Measurements from ENCODE around the gene KMT2C. TPM values are rescaled to one million over a fixed set of nuclear protein-coding genes. Genes with fewer than 3 reads are reported as not detected.

The KMT2C gene
- total and polyA plus RNA-seq, 4 donors, result 5.8 to 123 (median 56.2) TPM

DNA sequence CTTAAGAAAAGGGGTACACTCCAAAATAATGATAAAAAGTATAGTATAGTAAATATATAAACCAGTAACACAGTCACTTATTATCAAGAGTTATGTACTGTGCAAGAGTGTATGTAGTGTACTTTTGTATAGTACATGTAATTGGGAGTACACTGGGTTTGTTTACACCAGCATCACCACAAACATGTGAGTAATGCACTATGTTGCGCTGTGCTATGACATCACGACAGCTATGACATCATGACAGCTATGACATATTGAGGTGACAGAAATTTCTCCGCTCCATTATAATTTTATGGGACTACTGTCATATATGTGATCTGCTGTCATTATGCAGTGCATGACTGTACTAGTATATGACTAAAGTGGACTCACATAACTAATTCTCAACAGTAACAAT is 84.6 kb downstream of the KMT2C start:
- intact Hi-C loops (cut with DNase I), result no loop called here
- Histone ChIP-seq H3K9me3 (ENCODE audit: control insufficient read depth, low read length) (no peaks in the 10 kb centered on the region), H3K27me3 (ENCODE audit: control insufficient read depth in 1 of 2, insufficient read depth in 2 of 2, low read length in 1 of 2) (no peaks in the 10 kb centered on the region), H3K4me1 (ENCODE audit: control insufficient read depth in 1 of 2, insufficient read depth in 2 of 2, low read length in 2 of 2) (peaks cover 0 to 2% of the 10 kb centered on the region in 2 donors), H3K4me3 (ENCODE audit: low read length in 2 of 2) (no peak overlapping the region), H3K36me3 (ENCODE audit: control insufficient read depth in 1 of 2, insufficient read depth in 2 of 2, low read length in 1 of 2) (peaks cover 2 to 5% of the 10 kb centered on the region in 2 donors), H3K27ac (ENCODE audit: low read depth in 1 of 2, low read length in 2 of 2) (no peak overlapping the region)
- DNase-seq (no peak), ATAC-seq (ENCODE audit: low FRiP score) (no peak)
- WGBS, 2 donors, result 98 to 99% methylated on average over 3 of the region's 3 CpGs

DNA sequence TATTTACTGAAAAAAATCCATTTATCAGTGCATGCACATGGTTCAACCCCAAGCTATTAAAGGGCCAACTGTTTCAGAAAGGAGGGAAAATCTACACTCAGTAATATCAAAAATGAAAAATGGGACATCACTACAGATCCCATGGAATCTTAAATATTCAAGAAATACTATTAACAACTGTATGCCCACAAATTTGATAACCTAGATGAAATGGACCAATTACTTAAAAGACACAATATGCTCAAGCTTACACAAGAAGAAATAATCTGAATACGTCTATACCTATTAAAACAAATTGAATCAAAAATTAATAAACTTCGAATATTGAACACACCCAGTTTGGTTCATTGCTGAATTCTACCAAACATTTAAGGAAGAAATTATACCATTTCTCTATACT is 87.9 kb downstream of the KMT2C start:
- no peaks in the 10 kb centered on the region for H3K27me3 ChIP-seq (ENCODE audit: control insufficient read depth in 1 of 2, insufficient read depth in 2 of 2, low read length in 1 of 2)
- DNase-seq (no peak), ATAC-seq (ENCODE audit: low FRiP score) (no peak)
- intact Hi-C loops (cut with DNase I), result loop anchor here (10.0 kb wide), 3 partner anchors 87 to 327 kb away; partner anchors contain the start of genes KMT2C (in 1 of the 2) and XRCC2 (in 1 of the 2)
- 98 to 100% methylated on average over 2 of the region's 2 CpGs for WGBS, 2 donors
- H3K36me3 ChIP-seq (ENCODE audit: control insufficient read depth in 1 of 2, insufficient read depth in 2 of 2, low read length in 1 of 2), result peaks cover 2 to 5% of the 10 kb centered on the region in 2 donors
- H3K27ac ChIP-seq (ENCODE audit: low read depth in 1 of 2, low read length in 2 of 2), result no peak overlapping the region
- no peak overlapping the region for H3K4me3 ChIP-seq (ENCODE audit: low read length in 2 of 2)
- H3K4me1 ChIP-seq (ENCODE audit: control insufficient read depth in 1 of 2, insufficient read depth in 2 of 2, low read length in 2 of 2), result no peaks in the 10 kb centered on the region
- H3K9me3 ChIP-seq (ENCODE audit: control insufficient read depth, low read length), result no peaks in the 10 kb centered on the region

DNA sequence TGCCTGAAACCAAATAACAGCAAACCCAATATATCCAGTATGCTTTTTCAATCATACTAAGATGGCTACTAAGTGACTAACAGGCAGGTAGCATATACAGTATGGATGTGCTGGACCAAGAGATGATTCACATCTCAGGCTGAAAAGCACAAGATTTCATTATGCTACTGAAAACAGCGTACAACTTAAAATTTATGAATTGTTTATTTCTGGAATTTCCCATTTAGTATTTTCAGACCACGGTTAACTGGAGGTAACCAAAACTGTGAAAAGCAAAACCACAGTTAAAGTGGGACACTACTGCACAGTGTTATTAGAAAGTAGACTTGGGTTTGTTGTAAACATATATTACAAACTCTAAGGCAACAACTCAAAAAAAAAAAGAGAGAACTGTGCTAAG is 91.5 kb downstream of the KMT2C start:
- intact Hi-C loops (cut with DNase I), result loop anchor here (10.0 kb wide), 3 partner anchors 91 to 331 kb away; partner anchors contain the start of genes KMT2C (in 1 of the 2) and XRCC2 (in 1 of the 2)
- 92% methylated on average over 2 of the region's 2 CpGs for WGBS, 2 donors

DNA sequence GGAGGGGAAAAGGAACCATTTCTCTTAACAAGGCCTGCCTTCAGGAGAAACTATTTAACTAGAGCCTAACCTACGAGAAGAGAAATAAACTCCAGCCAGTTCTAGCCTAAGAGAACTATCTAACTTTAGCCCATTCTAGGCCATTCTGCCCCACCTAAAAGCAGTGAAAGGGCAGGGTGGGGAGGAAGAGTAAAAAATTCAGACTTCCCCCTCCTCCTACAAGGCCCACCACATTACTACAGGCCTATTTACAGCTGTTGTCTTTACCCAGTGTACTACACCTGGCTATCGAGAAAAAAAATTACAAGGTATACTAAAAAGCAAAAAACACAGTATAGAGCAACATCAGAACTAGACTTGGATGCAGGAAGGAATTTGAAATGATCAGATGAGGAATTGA is 93.0 kb downstream of the KMT2C start:
- intact Hi-C loops (cut with DNase I), result loop anchor here (10.0 kb wide), 3 partner anchors 92 to 332 kb away; partner anchors contain the start of genes KMT2C (in 1 of the 2) and XRCC2 (in 1 of the 2)
- no peaks in the 10 kb centered on the region for H3K27me3 ChIP-seq (ENCODE audit: control insufficient read depth in 1 of 2, insufficient read depth in 2 of 2, low read length in 1 of 2)
- H3K9me3 ChIP-seq (ENCODE audit: control insufficient read depth, low read length), result no peaks in the 10 kb centered on the region
- no peak for ATAC-seq (ENCODE audit: low FRiP score)
- no peak overlapping the region for H3K27ac ChIP-seq (ENCODE audit: low read depth in 1 of 2, low read length in 2 of 2)
- no peak overlapping the region for H3K4me3 ChIP-seq (ENCODE audit: low read length in 2 of 2)
- DNase-seq, result no peak
- 94% methylated on average over 2 of the region's 2 CpGs for WGBS, 2 donors
- H3K36me3 ChIP-seq (ENCODE audit: control insufficient read depth in 1 of 2, insufficient read depth in 2 of 2, low read length in 1 of 2), result peaks cover 0 to 2% of the 10 kb centered on the region in 2 donors
- peaks cover 0 to 1% of the 10 kb centered on the region in 2 donors for H3K4me1 ChIP-seq (ENCODE audit: control insufficient read depth in 1 of 2, insufficient read depth in 2 of 2, low read length in 2 of 2)

More for the DNA sequence above, 91.5 kb downstream of the KMT2C start:
- DNase-seq, result no peak
- Histone ChIP-seq H3K27ac (ENCODE audit: low read depth in 1 of 2, low read length in 2 of 2) (no peak overlapping the region), H3K36me3 (ENCODE audit: control insufficient read depth in 1 of 2, insufficient read depth in 2 of 2, low read length in 1 of 2) (peaks cover 2 to 3% of the 10 kb centered on the region in 2 donors), H3K27me3 (ENCODE audit: control insufficient read depth in 1 of 2, insufficient read depth in 2 of 2, low read length in 1 of 2) (no peaks in the 10 kb centered on the region), H3K4me1 (ENCODE audit: control insufficient read depth in 1 of 2, insufficient read depth in 2 of 2, low read length in 2 of 2) (peaks cover 0 to 1% of the 10 kb centered on the region in 2 donors), H3K4me3 (ENCODE audit: low read length in 2 of 2) (no peak overlapping the region), H3K9me3 (ENCODE audit: control insufficient read depth, low read length) (no peaks in the 10 kb centered on the region)
- ATAC-seq (ENCODE audit: low FRiP score), result no peak

DNA sequence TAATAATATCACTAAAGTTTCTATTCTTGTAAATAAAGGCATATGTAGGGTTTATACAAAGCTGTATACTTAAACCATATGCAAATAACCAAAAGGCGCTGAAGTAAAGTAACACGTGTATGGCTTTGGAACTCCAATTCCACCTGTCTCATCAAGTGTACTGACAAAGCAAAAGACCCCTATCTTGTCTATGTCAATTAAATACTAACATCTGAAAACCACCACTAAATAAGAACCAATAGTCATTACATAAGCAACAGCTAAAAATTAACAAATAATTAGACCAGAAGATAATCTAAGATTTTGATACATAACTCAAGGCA is 93.9 kb downstream of the KMT2C start:
- H3K4me1 ChIP-seq (ENCODE audit: control insufficient read depth in 1 of 2, insufficient read depth in 2 of 2, low read length in 2 of 2), result peaks cover 1 to 3% of the 10 kb centered on the region in 2 donors
- intact Hi-C loops (cut with DNase I), result loop anchor here (10.0 kb wide), 3 partner anchors 93 to 333 kb away; partner anchors contain the start of genes KMT2C (in 1 of the 2) and XRCC2 (in 1 of the 2)

DNA sequence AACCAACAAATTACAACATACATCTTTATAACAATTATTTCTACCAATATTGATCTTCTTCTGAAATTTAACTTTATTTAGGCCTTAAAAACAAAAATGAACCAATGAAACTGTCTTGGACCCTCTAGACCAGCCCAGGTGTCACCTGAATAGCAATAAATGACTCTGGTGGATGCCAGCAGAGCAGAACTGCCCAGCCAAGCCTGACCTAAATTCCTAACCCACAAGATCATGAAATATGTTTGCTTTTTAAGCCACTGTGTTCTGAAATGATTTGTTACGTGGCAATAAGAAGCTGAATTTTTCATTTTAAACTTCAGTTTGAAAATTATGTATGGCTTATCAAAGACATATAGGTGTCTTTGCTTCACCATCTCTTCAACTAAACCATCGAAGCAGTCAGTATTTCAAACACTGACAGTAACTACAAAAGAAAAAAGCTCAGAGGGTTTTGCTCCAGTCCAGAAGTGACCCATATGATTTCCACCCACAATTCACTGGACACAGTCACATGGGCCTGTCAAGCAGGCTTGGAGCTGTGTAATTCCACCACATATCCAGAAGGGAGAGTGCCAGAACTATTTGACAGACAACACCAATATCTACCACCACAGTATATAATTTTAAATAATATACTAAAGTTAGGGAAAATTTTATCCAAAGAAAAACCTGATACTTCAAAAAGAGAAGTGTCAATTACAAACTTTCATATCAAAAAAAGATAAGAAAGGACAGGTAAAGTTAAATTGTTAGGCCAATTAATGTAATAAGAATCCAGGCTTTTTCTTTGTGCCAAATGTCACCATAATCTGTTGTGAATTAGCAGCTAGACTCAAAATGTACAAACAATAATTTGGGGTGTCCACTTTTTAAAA is 94.5 kb downstream of the KMT2C start:
- H3K36me3 ChIP-seq (ENCODE audit: control insufficient read depth in 1 of 2, insufficient read depth in 2 of 2, low read length in 1 of 2), result no peaks in the 10 kb centered on the region
- no peaks in the 10 kb centered on the region for H3K27me3 ChIP-seq (ENCODE audit: control insufficient read depth in 1 of 2, insufficient read depth in 2 of 2, low read length in 1 of 2)
- H3K9me3 ChIP-seq (ENCODE audit: control insufficient read depth, low read length), result no peaks in the 10 kb centered on the region
- 12 to 16% methylated on average over 2 of the region's 2 CpGs for WGBS, 2 donors
- ATAC-seq (ENCODE audit: low FRiP score) (peak; percentile 66), DNase-seq (no peak)
- intact Hi-C loops (cut with DNase I), result loop anchor here (10.0 kb wide), 3 partner anchors 94 to 334 kb away; partner anchors contain the start of genes KMT2C (in 1 of the 2) and XRCC2 (in 1 of the 2)
- H3K4me1 ChIP-seq (ENCODE audit: control insufficient read depth in 1 of 2, insufficient read depth in 2 of 2, low read length in 2 of 2), result peaks cover 1 to 3% of the 10 kb centered on the region in 2 donors
- H3K4me3 ChIP-seq (ENCODE audit: low read length in 2 of 2), result no peak overlapping the region
- no peak overlapping the region for H3K27ac ChIP-seq (ENCODE audit: low read depth in 1 of 2, low read length in 2 of 2)

More for the DNA sequence above, 93.9 kb downstream of the KMT2C start:
- DNase-seq (no peak), ATAC-seq (ENCODE audit: low FRiP score) (no peak)
- Histone ChIP-seq H3K9me3 (ENCODE audit: control insufficient read depth, low read length) (no peaks in the 10 kb centered on the region), H3K27me3 (ENCODE audit: control insufficient read depth in 1 of 2, insufficient read depth in 2 of 2, low read length in 1 of 2) (no peaks in the 10 kb centered on the region), H3K27ac (ENCODE audit: low read depth in 1 of 2, low read length in 2 of 2) (no peak overlapping the region), H3K36me3 (ENCODE audit: control insufficient read depth in 1 of 2, insufficient read depth in 2 of 2, low read length in 1 of 2) (no peaks in the 10 kb centered on the region), H3K4me3 (ENCODE audit: low read length in 2 of 2) (no peak overlapping the region)
- 87 to 88% methylated on average over 2 of the region's 2 CpGs for WGBS, 2 donors

DNA sequence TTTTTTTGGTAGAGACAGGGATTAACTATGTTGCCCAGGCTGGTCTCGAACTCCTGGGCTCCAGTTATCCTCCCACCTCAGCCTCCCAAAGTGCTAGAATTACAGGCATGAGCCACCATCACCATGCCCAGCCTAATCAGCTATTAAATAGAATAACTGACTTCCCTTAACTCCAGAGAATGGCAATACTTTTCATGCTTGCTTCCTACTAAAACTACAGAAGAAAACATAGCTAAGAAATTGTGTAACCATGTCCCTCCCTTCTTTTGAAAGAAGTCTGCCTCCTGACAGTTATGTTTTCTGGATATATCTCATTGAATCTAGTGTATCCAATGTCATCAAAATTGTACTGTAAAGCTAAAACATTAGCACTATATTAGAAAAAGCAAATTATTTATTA is 95.6 kb downstream of the KMT2C start:
- no peak overlapping the region for H3K27ac ChIP-seq (ENCODE audit: low read depth in 1 of 2, low read length in 2 of 2)
- no peaks in the 10 kb centered on the region for H3K36me3 ChIP-seq (ENCODE audit: control insufficient read depth in 1 of 2, insufficient read depth in 2 of 2, low read length in 1 of 2)
- no peaks in the 10 kb centered on the region for H3K9me3 ChIP-seq (ENCODE audit: control insufficient read depth, low read length)
- intact Hi-C loops (cut with DNase I), result loop anchor here (10.0 kb wide), 3 partner anchors 95 to 335 kb away; partner anchors contain the start of genes KMT2C (in 1 of the 2) and XRCC2 (in 1 of the 2)
- DNase-seq, result no peak
- no peak for ATAC-seq (ENCODE audit: low FRiP score)
- H3K27me3 ChIP-seq (ENCODE audit: control insufficient read depth in 1 of 2, insufficient read depth in 2 of 2, low read length in 1 of 2), result no peaks in the 10 kb centered on the region
- peaks cover 3% of the 10 kb centered on the region in 2 donors for H3K4me1 ChIP-seq (ENCODE audit: control insufficient read depth in 1 of 2, insufficient read depth in 2 of 2, low read length in 2 of 2)
- H3K4me3 ChIP-seq (ENCODE audit: low read length in 2 of 2), result no peak overlapping the region
- WGBS, 2 donors, result 83 to 89% methylated on average over 1 of the region's 1 CpG

DNA sequence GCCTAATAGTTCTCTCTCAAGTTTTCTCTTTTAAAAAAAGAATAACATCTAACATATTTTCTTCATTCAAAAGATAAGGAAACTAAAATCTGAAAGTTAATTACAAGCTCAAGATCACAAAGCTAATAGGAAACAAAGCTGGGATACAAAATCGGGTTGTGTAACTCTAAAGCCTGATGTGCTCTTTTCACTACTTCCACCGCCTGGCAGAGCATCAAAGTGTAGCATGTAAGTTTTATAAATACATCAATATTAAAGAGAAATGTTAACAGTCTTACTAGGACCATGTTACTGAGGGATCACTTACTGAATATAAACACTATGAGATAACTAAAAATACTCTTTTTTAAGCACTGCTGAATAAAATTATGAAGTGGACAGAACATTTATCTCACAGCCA is 97.2 kb downstream of the KMT2C start:
- no peak overlapping the region for H3K27ac ChIP-seq (ENCODE audit: low read depth in 1 of 2, low read length in 2 of 2)
- no peaks in the 10 kb centered on the region for H3K27me3 ChIP-seq (ENCODE audit: control insufficient read depth in 1 of 2, insufficient read depth in 2 of 2, low read length in 1 of 2)
- H3K4me1 ChIP-seq (ENCODE audit: control insufficient read depth in 1 of 2, insufficient read depth in 2 of 2, low read length in 2 of 2), result peaks cover 3% of the 10 kb centered on the region in 2 donors
- 46 to 52% methylated on average over 2 of the region's 2 CpGs for WGBS, 2 donors
- intact Hi-C loops (cut with DNase I), result no loop called here
- H3K4me3 ChIP-seq (ENCODE audit: low read length in 2 of 2), result no peak overlapping the region
- no peaks in the 10 kb centered on the region for H3K9me3 ChIP-seq (ENCODE audit: control insufficient read depth, low read length)
- no peak for DNase-seq
- ATAC-seq (ENCODE audit: low FRiP score), result no peak
- no peaks in the 10 kb centered on the region for H3K36me3 ChIP-seq (ENCODE audit: control insufficient read depth in 1 of 2, insufficient read depth in 2 of 2, low read length in 1 of 2)
